Measurements from ENCODE around the gene NMT1. TPM values are rescaled to one million over a fixed set of nuclear protein-coding genes. Genes with fewer than 3 reads are reported as not detected.
A peak's percentile ranks its signal among the peaks of the same experiment; 100 is the strongest.

Gene NMT1
- polyA plus RNA-seq, 1 of the 3 experiments (the other 2 are of a cell fraction) = 30.1 TPM

DNA sequence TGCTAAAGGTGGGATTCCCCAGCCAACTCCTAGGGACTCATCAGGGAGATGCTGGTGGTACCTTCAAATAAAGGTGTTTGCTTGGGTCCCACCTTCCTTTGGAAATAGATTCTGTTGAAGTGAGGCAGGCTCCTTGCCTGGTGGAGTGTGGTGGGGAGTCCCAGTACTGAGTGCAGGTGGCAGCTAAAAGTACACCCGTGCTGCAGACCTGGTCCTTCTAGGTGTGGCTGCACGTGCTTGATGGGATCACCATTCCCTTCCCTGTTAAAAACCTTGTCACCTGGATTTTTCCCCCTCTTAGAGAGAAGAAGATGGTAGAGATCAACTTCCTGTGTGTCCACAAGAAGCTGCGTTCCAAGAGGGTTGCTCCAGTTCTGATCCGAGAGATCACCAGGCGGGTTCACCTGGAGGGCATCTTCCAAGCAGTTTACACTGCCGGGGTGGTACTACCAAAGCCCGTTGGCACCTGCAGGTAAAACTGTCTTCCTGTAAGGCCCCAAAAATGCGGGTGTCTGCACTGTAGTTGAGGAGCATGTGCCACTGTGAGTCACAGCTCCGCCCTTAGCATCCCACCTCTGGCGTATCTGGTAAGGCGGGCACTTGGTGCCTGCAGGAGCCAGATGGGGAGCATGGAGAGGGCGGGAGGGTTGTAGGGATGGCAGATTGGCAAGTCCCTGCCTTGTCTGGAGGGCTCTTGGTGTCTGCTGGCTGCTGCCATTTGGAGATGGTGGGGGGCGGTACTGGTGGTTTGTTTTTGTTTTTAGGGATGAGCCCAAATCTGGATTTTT, 37.2 kb downstream of the NMT1 start:
- Histone ChIP-seq H3K4me3 (ENCODE audit: low read depth in 2 of 2, low read length in 1 of 2) (no peak overlapping the region), H4K20me1 (ENCODE audit: insufficient read depth) (no peaks in the 10 kb centered on the region), H3F3A (replicated peaks; ENCODE audit: insufficient read depth) (peaks cover 10% of the 10 kb centered on the region), H3K9me2 (no peaks in the 10 kb centered on the region), H3K4me2 (no peak overlapping the region), H3K27ac (ENCODE audit: low read depth in 2 of 2, low read length in 1 of 2) (peak overlapping the region in 1 of 2 experiments; percentile 19; a peak in 1 of 4 replicates), H2AFZ (ENCODE audit: low read depth) (no peak overlapping the region), H3K4me1 (ENCODE audit: control insufficient read depth in 1 of 2, insufficient read depth in 2 of 2, low read depth in 1 of 2, low read length in 1 of 2) (peaks cover 0 to 8% of the 10 kb centered on the region in 2 experiments; a peak in 3 of 4 replicates), H3K9ac (no peak overlapping the region), H3K79me2 (ENCODE audit: insufficient read depth) (peaks cover 23% of the 10 kb centered on the region), H3K36me3 (replicated peaks in 1 of 2; ENCODE audit: control insufficient read depth in 1 of 2, insufficient read depth in 2 of 2, low read length in 1 of 2) (peaks cover 56 to 61% of the 10 kb centered on the region in 2 experiments), H3K27me3 (ENCODE audit: insufficient read depth) (no peaks in the 10 kb centered on the region), H3K9me3 (no peaks in the 10 kb centered on the region)
- 92% methylated on average over 13 of the region's 13 CpGs for WGBS (ENCODE audit: low lambda C conversion rate)
- ChIA-PET CTCF (interaction anchor here (0.6 to 14.8 kb wide), 53 partner anchors 8 to 384 kb away, joined by 3 to 194 read pairs (median 7); partner anchors contain the start of genes ACBD4, EFTUD2, GFAP and KIF18B), POLR2A (no interaction called here)
- no peak for DNase-seq
- TF ChIP-seq JUND (IDR thresholded peaks at IDR 0.05) = no peak

DNA sequence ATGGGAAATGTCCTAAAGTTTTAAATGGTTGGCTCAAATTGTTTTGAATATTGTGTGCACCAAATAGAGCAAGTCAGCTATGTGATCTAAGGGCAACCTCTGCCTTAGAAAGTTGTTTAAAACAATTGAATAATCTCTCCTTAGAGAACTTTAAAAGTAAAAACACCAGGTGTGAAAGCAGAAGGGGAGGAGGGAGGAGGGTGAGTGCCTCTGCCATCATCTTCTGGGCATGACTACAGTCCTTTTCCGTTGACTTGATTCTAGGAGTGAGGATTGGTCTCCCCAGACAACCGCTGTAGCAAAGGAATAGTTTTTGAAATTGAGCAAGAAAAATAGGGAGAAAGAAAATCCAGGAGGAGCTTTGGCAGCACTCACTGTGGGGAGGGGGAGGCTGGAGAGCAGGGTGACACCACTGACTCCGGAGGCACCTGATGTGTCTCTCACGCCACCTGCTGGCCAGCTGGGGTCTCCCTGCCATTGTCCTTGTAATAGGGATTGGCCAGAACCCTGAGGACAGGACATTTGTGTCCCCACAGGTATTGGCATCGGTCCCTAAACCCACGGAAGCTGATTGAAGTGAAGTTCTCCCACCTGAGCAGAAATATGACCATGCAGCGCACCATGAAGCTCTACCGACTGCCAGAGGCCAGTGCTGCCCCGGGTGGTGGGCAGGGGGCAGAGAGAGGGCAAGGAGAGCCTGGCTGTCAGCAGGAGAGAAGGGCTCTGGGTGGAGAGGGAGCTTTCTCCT, 37.9 kb downstream of the NMT1 start:
- peaks cover 62 to 63% of the 10 kb centered on the region in 2 experiments for H3K36me3 ChIP-seq (replicated peaks in 1 of 2; ENCODE audit: control insufficient read depth in 1 of 2, insufficient read depth in 2 of 2, low read length in 1 of 2)
- TF ChIP-seq TCF12 (IDR thresholded peaks at IDR 0.05) (no peak), SIN3A (IDR thresholded peaks at IDR 0.05; ENCODE audit: borderline replicate concordance, low read depth, low read length) (no peak), USF1 (IDR thresholded peaks at IDR 0.05; ENCODE audit: borderline replicate concordance, low read depth) (no peak), RXRA (IDR thresholded peaks at IDR 0.05; ENCODE audit: borderline replicate concordance, low read depth) (no peak), EZH2phosphoT487 (IDR thresholded peaks at IDR 0.05; ENCODE audit: borderline replicate concordance, low read depth) (no peak), SMC3 (IDR thresholded peaks at IDR 0.05; ENCODE audit: low read depth, low read length) (peak; percentile 80), FOXJ3 (CRISPR knock-in tag; IDR thresholded peaks at IDR 0.05) (no peak), MXI1 (IDR thresholded peaks at IDR 0.05; ENCODE audit: low read depth, low read length) (no peak), RAD21 (IDR thresholded peaks at IDR 0.05; ENCODE audit: low read length) (peak; percentile 83), CTCF (IDR thresholded peaks at IDR 0.05) (peak; percentile 91), ZBTB33 (IDR thresholded peaks at IDR 0.05; ENCODE audit: borderline replicate concordance, low read depth) (no peak), MEF2A (IDR thresholded peaks at IDR 0.05; ENCODE audit: borderline replicate concordance, low read depth) (no peak)
- TF ChIP-seq, protein P1, sequence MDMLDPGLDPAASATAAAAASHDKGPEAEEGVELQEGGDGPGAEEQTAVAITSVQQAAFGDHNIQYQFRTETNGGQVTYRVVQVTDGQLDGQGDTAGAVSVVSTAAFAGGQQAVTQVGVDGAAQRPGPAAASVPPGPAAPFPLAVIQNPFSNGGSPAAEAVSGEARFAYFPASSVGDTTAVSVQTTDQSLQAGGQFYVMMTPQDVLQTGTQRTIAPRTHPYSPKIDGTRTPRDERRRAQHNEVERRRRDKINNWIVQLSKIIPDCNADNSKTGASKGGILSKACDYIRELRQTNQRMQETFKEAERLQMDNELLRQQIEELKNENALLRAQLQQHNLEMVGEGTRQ (IDR thresholded peaks at IDR 0.05; ENCODE audit: borderline replicate concordance, low read depth, low read length) = 0 out of 2 replicates have a peak, but pooled peaks have one; percentile 4

More for the DNA sequence above, 37.9 kb downstream of the NMT1 start:
- H3F3A ChIP-seq (replicated peaks; ENCODE audit: insufficient read depth) = peaks cover 2% of the 10 kb centered on the region
- no peaks in the 10 kb centered on the region for H3K9me3 ChIP-seq
- no peaks in the 10 kb centered on the region for H3K9me2 ChIP-seq
- peak; percentile 93 for DNase-seq
- CTCF ChIA-PET = interaction anchor here (0.6 to 14.8 kb wide), 63 partner anchors 9 to 385 kb away, joined by 3 to 194 read pairs (median 6); partner anchors contain the start of genes ACBD4, EFTUD2, GFAP and HEXIM1
- H3K9ac ChIP-seq = no peak overlapping the region
- no peaks in the 10 kb centered on the region for H4K20me1 ChIP-seq (ENCODE audit: insufficient read depth)
- H3K4me3 ChIP-seq (ENCODE audit: low read depth in 2 of 2, low read length in 1 of 2) = no peak overlapping the region; a peak in 1 of 4 replicates
- POLR2A ChIA-PET = interaction anchor here (0.9 kb wide), 1 partner anchor 38 kb away, joined by 3 read pairs; no protein-coding TSS in a partner anchor
- H3K4me2 ChIP-seq = no peak overlapping the region
- 37% methylated on average over 6 of the region's 9 CpGs for WGBS (ENCODE audit: low lambda C conversion rate)
- H3K4me1 ChIP-seq (ENCODE audit: control insufficient read depth in 1 of 2, insufficient read depth in 2 of 2, low read depth in 1 of 2, low read length in 1 of 2) = peaks cover 0 to under 1% of the 10 kb centered on the region in 2 experiments; a peak in 1 of 4 replicates
- no peaks in the 10 kb centered on the region for H3K27me3 ChIP-seq (ENCODE audit: insufficient read depth)
- H3K79me2 ChIP-seq (ENCODE audit: insufficient read depth) = peaks cover 21% of the 10 kb centered on the region
- H3K27ac ChIP-seq (ENCODE audit: low read depth in 2 of 2, low read length in 1 of 2) = peak overlapping the region in 1 of 2 experiments; percentile 19; a peak in 1 of 4 replicates
- H2AFZ ChIP-seq (ENCODE audit: low read depth) = no peak overlapping the region

Measured in SK-N-SH (cell line).